NCI-H345 (cell line): Measurements from ENCODE around the gene ITGA8.
"Not testable (repeated sequence)": the region's sequence is repeated elsewhere in the genome, so short reads cannot be mapped to it uniquely, and the experiment has no call there.

ENCODE experiments used
- DNase-seq: peaks from one replicate; lab custom pipeline; 2025; lab: John Stamatoyannopoulos, UW

ITGA8 gene

GRCh38 chr10:15678851-15679250 lies 40.9 kb downstream of the ITGA8 start:
- no peak for DNase-seq

GRCh38 chr10:15672469-15672868 lies 47.3 kb downstream of the ITGA8 start:
- DNase-seq = no peak

GRCh38 chr10:15670880-15671279 lies 48.8 kb downstream of the ITGA8 start:
- no peak for DNase-seq

- no peak for DNase-seq
Observed at GRCh38 chr10:15661574-15661973, 58.1 kb downstream of the ITGA8 start.

- peak; percentile 2 for DNase-seq
Observed at GRCh38 chr10:15660990-15661389, 58.7 kb downstream of the ITGA8 start.

GRCh38 chr10:15658069-15658702 lies 61.5 kb downstream of the ITGA8 start:
- no peak for DNase-seq

- no peak for DNase-seq
Observed at GRCh38 chr10:15652757-15653156, 67.0 kb downstream of the ITGA8 start.

- DNase-seq = no peak
Observed at GRCh38 chr10:15652117-15652516, 67.6 kb downstream of the ITGA8 start.

GRCh38 chr10:15651175-15651574 lies 68.5 kb downstream of the ITGA8 start:
- no peak for DNase-seq

GRCh38 chr10:15642095-15642494 lies 77.6 kb downstream of the ITGA8 start:
- DNase-seq = no peak

GRCh38 chr10:15640536-15641085 lies 79.1 kb downstream of the ITGA8 start:
- no peak for DNase-seq

- no peak for DNase-seq
Observed at GRCh38 chr10:15636446-15636845, 83.3 kb downstream of the ITGA8 start.

- no peak for DNase-seq
Observed at GRCh38 chr10:15632456-15633091, 87.1 kb downstream of the ITGA8 start.

- DNase-seq = not testable (repeated sequence)
Observed at GRCh38 chr10:15631205-15631604, 88.5 kb downstream of the ITGA8 start.

- no peak for DNase-seq
Observed at GRCh38 chr10:15630353-15630752, 89.4 kb downstream of the ITGA8 start.

- DNase-seq = no peak
Observed at GRCh38 chr10:15627617-15628196, 92.0 kb downstream of the ITGA8 start.

- no peak for DNase-seq
Observed at GRCh38 chr10:15626937-15627336, 92.8 kb downstream of the ITGA8 start.

GRCh38 chr10:15625261-15625660 lies 94.5 kb downstream of the ITGA8 start:
- no peak for DNase-seq

- no peak for DNase-seq
Observed at GRCh38 chr10:15624401-15625196, 95.1 kb downstream of the ITGA8 start.

GRCh38 chr10:15620836-15621515 lies 98.7 kb downstream of the ITGA8 start:
- no peak for DNase-seq

GRCh38 chr10:15620337-15620736 lies 99.4 kb downstream of the ITGA8 start:
- no peak for DNase-seq

- no peak for DNase-seq
Observed at GRCh38 chr10:15609246-15609645, 110.5 kb downstream of the ITGA8 start.
